NCI-H2196 (cell line): ENCODE results near the gene TGFA.
"Not testable (repeated sequence)": the region's sequence is repeated elsewhere in the genome, so short reads cannot be mapped to it uniquely, and the experiment has no call there.

Experiments
- DNase-seq: peaks from one replicate; lab custom pipeline; 2025; ENCODE audit not compliant: unreplicated experiment; lab: John Stamatoyannopoulos, UW

The TGFA gene

GRCh38 chr2:70467237-70467636 lies 86.4 kb downstream of the TGFA start:
- DNase-seq, result no peak

- not testable (repeated sequence) for DNase-seq
Measured at GRCh38 chr2:70466647-70467046, 87.0 kb downstream of the TGFA start.

GRCh38 chr2:70463997-70464396 lies 89.6 kb downstream of the TGFA start:
- DNase-seq, result no peak

- DNase-seq, result no peak
Measured at GRCh38 chr2:70463581-70463980, 90.0 kb downstream of the TGFA start.

GRCh38 chr2:70461981-70462876 lies 91.4 kb downstream of the TGFA start:
- DNase-seq, result no peak

GRCh38 chr2:70461414-70461813 lies 92.2 kb downstream of the TGFA start:
- DNase-seq, result no peak

- no peak for DNase-seq
Measured at GRCh38 chr2:70460333-70460732, 93.3 kb downstream of the TGFA start.

- no peak for DNase-seq
Measured at GRCh38 chr2:70458661-70459060, 95.0 kb downstream of the TGFA start.

- no peak for DNase-seq
Measured at GRCh38 chr2:70456585-70457495, 96.8 kb downstream of the TGFA start.

GRCh38 chr2:70454936-70455544 lies 98.6 kb downstream of the TGFA start:
- DNase-seq, result no peak

- DNase-seq, result no peak
Measured at GRCh38 chr2:70450641-70451250, 102.9 kb downstream of the TGFA start.

- DNase-seq, result no peak
Measured at GRCh38 chr2:70448041-70448440, 105.6 kb downstream of the TGFA start.

- no peak for DNase-seq
Measured at GRCh38 chr2:70443726-70444125, 109.9 kb downstream of the TGFA start.

- no peak for DNase-seq
Measured at GRCh38 chr2:70443078-70443465, 110.6 kb downstream of the TGFA start.

GRCh38 chr2:70442301-70443077 lies 111.1 kb downstream of the TGFA start:
- no peak for DNase-seq

- no peak for DNase-seq
Measured at GRCh38 chr2:70440621-70441020, 113.0 kb downstream of the TGFA start.

GRCh38 chr2:70435138-70435537 lies 118.5 kb downstream of the TGFA start:
- no peak for DNase-seq

GRCh38 chr2:70433315-70433714 lies 120.3 kb downstream of the TGFA start:
- no peak for DNase-seq

GRCh38 chr2:70431716-70432347 lies 121.8 kb downstream of the TGFA start:
- no peak for DNase-seq

GRCh38 chr2:70426341-70426740 lies 127.3 kb downstream of the TGFA start:
- no peak for DNase-seq
